ENCODE data around the gene NSUN2. TPM values are rescaled to one million over a fixed set of nuclear protein-coding genes. Genes with fewer than 3 reads are reported as not detected.

NSUN2 gene
- total and polyA plus RNA-seq, 7 donors: 29.3 to 54.4 (median 31.9) TPM

GRCh38 chr5:6565492-6565891 is 67.4 kb downstream of the NSUN2 start:
- no peaks in the 10 kb centered on the region for H3K9me3 ChIP-seq
- no peak for TF ChIP-seq POLR2A (IDR thresholded peaks at IDR 0.05)
- TF ChIP-seq EP300 (IDR thresholded peaks at IDR 0.05): no peak
- TF ChIP-seq, protein P1, sequence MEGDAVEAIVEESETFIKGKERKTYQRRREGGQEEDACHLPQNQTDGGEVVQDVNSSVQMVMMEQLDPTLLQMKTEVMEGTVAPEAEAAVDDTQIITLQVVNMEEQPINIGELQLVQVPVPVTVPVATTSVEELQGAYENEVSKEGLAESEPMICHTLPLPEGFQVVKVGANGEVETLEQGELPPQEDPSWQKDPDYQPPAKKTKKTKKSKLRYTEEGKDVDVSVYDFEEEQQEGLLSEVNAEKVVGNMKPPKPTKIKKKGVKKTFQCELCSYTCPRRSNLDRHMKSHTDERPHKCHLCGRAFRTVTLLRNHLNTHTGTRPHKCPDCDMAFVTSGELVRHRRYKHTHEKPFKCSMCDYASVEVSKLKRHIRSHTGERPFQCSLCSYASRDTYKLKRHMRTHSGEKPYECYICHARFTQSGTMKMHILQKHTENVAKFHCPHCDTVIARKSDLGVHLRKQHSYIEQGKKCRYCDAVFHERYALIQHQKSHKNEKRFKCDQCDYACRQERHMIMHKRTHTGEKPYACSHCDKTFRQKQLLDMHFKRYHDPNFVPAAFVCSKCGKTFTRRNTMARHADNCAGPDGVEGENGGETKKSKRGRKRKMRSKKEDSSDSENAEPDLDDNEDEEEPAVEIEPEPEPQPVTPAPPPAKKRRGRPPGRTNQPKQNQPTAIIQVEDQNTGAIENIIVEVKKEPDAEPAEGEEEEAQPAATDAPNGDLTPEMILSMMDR (IDR thresholded peaks at IDR 0.05): no peak
- no peak for TF ChIP-seq POLR2AphosphoS5 (IDR thresholded peaks at IDR 0.05)
- DNase-seq: no peak
- no peak overlapping the region for H3K4me3 ChIP-seq
- intact Hi-C loops (cut with DNase I): no loop called here
- 90% methylated on average over 3 of the region's 3 CpGs for WGBS, 2 donors
- H3K27me3 ChIP-seq: no peaks in the 10 kb centered on the region
- no peaks in the 10 kb centered on the region for H3K36me3 ChIP-seq
- no peak overlapping the region for H3K27ac ChIP-seq
- H3K4me1 ChIP-seq: no peaks in the 10 kb centered on the region

DNA sequence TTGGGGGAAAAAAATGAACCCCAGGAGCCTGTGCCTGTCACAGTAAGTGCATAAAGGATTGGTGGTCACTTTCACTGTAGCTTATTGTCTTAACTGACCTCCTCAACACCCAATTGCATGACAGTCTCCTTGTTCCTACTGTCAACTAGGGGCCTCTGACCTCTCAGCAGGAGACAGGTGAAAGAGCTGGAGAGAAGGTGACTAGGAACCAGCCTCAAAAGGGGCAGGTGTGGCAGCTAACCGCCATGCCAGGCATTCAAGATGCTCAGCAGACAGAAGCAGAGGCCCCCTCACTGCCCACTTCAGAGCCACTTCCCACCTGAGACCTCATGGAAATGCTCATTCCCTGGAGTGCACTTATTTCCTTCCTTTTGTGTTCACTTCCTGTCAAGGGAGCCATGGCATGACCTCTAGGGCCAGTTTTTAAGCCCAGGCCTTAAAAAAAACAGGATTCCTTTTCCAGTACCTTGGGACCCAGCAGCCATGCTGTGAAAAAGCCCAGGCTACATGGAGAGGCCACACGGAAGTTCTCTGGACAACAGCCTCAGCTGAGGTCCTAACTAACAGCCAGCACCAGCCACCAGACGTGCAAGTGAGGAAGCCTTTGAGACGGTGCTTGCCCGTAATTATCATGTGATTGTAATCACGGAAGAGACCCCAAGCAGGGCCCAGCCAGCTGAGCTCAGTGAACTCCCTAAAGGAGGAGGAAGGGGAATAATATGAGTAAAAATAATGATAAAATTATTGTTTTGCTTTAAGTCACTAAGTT is 74.9 kb downstream of the NSUN2 start:
- no peak overlapping the region for H3K27ac ChIP-seq
- H3K36me3 ChIP-seq: no peaks in the 10 kb centered on the region
- intact Hi-C loops (cut with DNase I): no loop called here
- no peaks in the 10 kb centered on the region for H3K4me1 ChIP-seq
- TF ChIP-seq EP300 (IDR thresholded peaks at IDR 0.05): no peak
- no peak for TF ChIP-seq POLR2A (IDR thresholded peaks at IDR 0.05)
- TF ChIP-seq, protein P1 (IDR thresholded peaks at IDR 0.05): no peak
- no peak for TF ChIP-seq POLR2AphosphoS5 (IDR thresholded peaks at IDR 0.05)
- H3K27me3 ChIP-seq: no peaks in the 10 kb centered on the region
- 85 to 88% methylated on average over 6 of the region's 6 CpGs for WGBS, 2 donors
- H3K4me3 ChIP-seq: no peak overlapping the region
- no peaks in the 10 kb centered on the region for H3K9me3 ChIP-seq
- DNase-seq: no peak

GRCh38 chr5:6556802-6557102 is 76.1 kb downstream of the NSUN2 start:
- H3K27ac ChIP-seq: no peak overlapping the region
- no peak for DNase-seq
- H3K4me1 ChIP-seq: peaks cover 0 to 4% (median under 1%) of the 10 kb centered on the region in 4 donors
- WGBS, 2 donors: 47 to 62% methylated on average over 1 of the region's 1 CpG
- H3K9me3 ChIP-seq: no peaks in the 10 kb centered on the region
- no peak overlapping the region for H3K4me3 ChIP-seq
- intact Hi-C loops (cut with DNase I): no loop called here
- no peaks in the 10 kb centered on the region for H3K36me3 ChIP-seq
- TF ChIP-seq, protein P1 (IDR thresholded peaks at IDR 0.05): no peak
- no peak for TF ChIP-seq POLR2AphosphoS5 (IDR thresholded peaks at IDR 0.05)
- no peaks in the 10 kb centered on the region for H3K27me3 ChIP-seq

- DNase-seq: no peak
- no peaks in the 10 kb centered on the region for H3K36me3 ChIP-seq
- intact Hi-C loops (cut with DNase I): no loop called here
These were observed 76.6 kb downstream of the NSUN2 start for GRCh38 chr5:6556089-6556801.

More at GRCh38 chr5:6556089-6556801, 76.6 kb downstream of the NSUN2 start:
- Histone ChIP-seq H3K4me1 (peaks cover 0 to 9% (median 5%) of the 10 kb centered on the region in 4 donors), H3K9me3 (no peaks in the 10 kb centered on the region), H3K27me3 (no peaks in the 10 kb centered on the region), H3K27ac (no peak overlapping the region), H3K4me3 (no peak overlapping the region)
- 80 to 85% methylated on average over 8 of the region's 8 CpGs for WGBS, 2 donors
- TF ChIP-seq POLR2A (IDR thresholded peaks at IDR 0.05) (no peak), EP300 (IDR thresholded peaks at IDR 0.05) (no peak), POLR2AphosphoS5 (IDR thresholded peaks at IDR 0.05) (no peak)
- TF ChIP-seq, protein P1 (IDR thresholded peaks at IDR 0.05): no peak
